Activated naive CD8-positive, alpha-beta T cell (primary cell): ENCODE data around the gene NFKBIL1.
"Not testable (repeated sequence)": the region's sequence is repeated elsewhere in the genome, so short reads cannot be mapped to it uniquely, and the experiment has no call there.

ENCODE experiments used
- H3K27ac Mint-ChIP-seq: one replicate; pipeline ENCODE4 v1.8.0; 2021; ENCODE audit warnings: mixed read lengths
- H3K27me3 Mint-ChIP-seq: one replicate; pipeline ENCODE4 v1.8.0; 2021; ENCODE audit warnings: mixed read lengths
- H3K36me3 Mint-ChIP-seq: one replicate; pipeline ENCODE4 v1.8.0; 2021; ENCODE audit warnings: mixed read lengths
- H3K4me1 Mint-ChIP-seq: one replicate; pipeline ENCODE4 v1.8.0; 2021; ENCODE audit warnings: low read depth, mixed read lengths
- H3K4me3 Mint-ChIP-seq: one replicate; pipeline ENCODE4 v1.8.0; 2021; ENCODE audit warnings: mild to moderate bottlenecking, mixed read lengths
- H3K9me3 Mint-ChIP-seq: one replicate; pipeline ENCODE4 v1.8.0; 2021; ENCODE audit warnings: low read depth, mixed read lengths

Gene NFKBIL1

GRCh38 chr6:31544676-31545075 lies 2.7 kb upstream of the NFKBIL1 start:
- H3K36me3 Mint-ChIP-seq: peaks cover 10% of the 10 kb centered on the region
- H3K27me3 Mint-ChIP-seq: no peaks in the 10 kb centered on the region
- H3K4me1 Mint-ChIP-seq: peaks cover 40% of the 10 kb centered on the region
- no peaks in the 10 kb centered on the region for H3K9me3 Mint-ChIP-seq
- H3K4me3 Mint-ChIP-seq: peak overlapping the region; percentile 28
- no peak overlapping the region for H3K27ac Mint-ChIP-seq

DNA sequence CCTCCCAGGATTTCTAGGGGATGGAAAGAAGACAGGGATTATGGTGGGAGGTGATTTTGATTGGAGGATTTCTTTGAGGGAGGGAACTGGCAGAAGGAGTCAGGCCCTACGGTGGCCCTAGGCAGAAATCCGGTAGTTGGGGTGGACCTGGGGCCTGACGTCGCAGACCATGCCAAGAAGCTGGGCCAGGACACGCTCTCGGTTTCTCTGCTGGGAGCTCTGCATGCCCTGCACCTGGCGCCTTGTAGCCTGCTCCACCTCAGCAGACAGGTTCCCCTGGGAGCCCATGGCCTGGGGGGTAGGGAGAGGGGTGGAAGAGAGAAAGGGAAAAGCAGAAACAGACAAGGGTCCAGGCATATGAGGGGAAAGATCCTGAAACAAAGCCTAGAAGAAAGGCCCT lies 2.1 kb upstream of the NFKBIL1 start:
- H3K36me3 Mint-ChIP-seq: peaks cover 5% of the 10 kb centered on the region
- peaks cover 34% of the 10 kb centered on the region for H3K4me1 Mint-ChIP-seq
- no peak overlapping the region for H3K27ac Mint-ChIP-seq
- no peak overlapping the region for H3K4me3 Mint-ChIP-seq
- no peaks in the 10 kb centered on the region for H3K9me3 Mint-ChIP-seq
- H3K27me3 Mint-ChIP-seq: no peaks in the 10 kb centered on the region

DNA sequence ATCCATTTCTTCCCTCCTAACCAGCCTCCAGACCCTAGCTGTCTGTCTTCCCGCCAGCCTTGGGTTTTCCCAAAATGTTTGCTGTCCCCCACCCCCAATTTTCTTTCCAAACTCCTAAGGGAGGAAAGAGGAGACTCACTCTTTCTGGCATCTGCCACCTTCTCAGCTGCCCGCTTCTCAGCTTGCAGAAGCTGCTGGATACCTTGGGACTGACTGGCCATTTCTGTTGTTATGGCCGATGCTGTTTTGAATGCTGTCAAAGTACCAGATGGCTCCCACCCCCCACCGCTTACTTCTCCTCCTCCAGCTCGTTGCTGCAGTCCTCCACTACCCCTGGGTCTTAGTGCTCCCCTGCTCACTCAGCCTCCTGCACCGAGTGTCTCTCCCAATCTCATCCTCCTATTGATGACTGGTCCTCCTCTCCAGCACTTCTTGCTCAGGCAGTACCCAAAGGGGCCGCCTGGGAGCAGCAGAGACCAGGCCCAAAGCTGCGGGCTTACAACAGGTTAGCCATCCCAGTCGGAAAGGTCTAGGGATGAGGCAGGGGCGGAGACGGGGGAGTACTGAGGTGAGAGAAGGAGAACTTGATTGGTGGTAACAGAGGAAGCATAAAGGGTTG lies 960 bp upstream of the NFKBIL1 start, which contains the start of gene ATP6V1G2:
Gene ATP6V1G2, minus strand, starts transcription at position 270 of the 619 bp plus-strand sequence. Its CDS starts 49 bp downstream, at position 221.
- H3K27ac Mint-ChIP-seq: peak within 1 kb of the TSS; percentile 93
- peak within 1 kb of the TSS; percentile 89 for H3K4me3 Mint-ChIP-seq
- no peaks in the 10 kb centered on the region for H3K9me3 Mint-ChIP-seq
- no peaks in the 10 kb centered on the region for H3K27me3 Mint-ChIP-seq
- H3K36me3 Mint-ChIP-seq: peaks cover 2% of the 10 kb centered on the region
- H3K4me1 Mint-ChIP-seq: peaks cover 35% of the 10 kb centered on the region

DNA sequence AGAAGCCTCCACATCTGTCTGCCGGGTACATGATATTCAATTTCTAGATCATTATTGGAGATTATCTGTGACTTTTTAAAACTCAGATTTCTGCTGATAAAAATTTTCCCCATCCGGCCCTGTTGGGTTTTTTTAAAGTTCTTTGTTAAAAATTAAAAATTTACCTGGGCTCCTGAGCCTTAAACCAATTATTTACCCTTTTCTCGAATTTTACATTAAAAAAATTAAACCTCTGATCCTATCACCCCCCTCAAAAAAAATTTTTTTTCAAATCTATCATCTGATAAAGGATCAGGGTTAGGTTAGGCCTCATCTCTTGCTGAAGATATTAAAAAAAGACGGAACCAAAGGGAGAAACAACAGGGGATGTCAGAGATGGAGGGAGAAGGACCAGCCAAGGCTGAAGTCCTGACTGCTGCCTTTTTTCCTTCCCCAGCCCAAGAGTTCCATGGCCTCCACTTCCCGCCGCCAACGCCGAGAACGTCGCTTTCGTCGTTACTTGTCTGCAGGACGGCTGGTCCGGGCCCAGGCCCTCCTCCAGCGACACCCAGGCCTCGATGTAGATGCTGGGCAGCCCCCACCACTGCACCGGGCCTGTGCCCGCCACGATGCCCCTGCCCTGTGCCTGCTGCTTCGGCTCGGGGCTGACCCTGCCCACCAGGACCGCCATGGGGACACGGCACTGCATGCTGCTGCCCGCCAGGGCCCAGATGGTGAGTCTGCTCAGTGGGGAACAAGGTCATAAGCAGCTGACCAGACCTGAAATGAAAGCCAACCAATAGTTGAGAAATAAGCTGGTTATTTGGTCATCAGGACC lies 527 bp downstream of the NFKBIL1 start:
- peaks cover 34% of the 10 kb centered on the region for H3K4me1 Mint-ChIP-seq
- peak overlapping the region; percentile 93 for H3K27ac Mint-ChIP-seq

GRCh38 chr6:31548544-31548873 lies 1.1 kb downstream of the NFKBIL1 start:
- peaks cover 2% of the 10 kb centered on the region for H3K36me3 Mint-ChIP-seq
- H3K9me3 Mint-ChIP-seq: no peaks in the 10 kb centered on the region
- H3K27ac Mint-ChIP-seq: peak overlapping the region; percentile 54
- H3K4me3 Mint-ChIP-seq: peak overlapping the region; percentile 31
- H3K4me1 Mint-ChIP-seq: peaks cover 29% of the 10 kb centered on the region
- H3K27me3 Mint-ChIP-seq: no peaks in the 10 kb centered on the region

More for the DNA sequence above, 527 bp downstream of the NFKBIL1 start:
- no peaks in the 10 kb centered on the region for H3K27me3 Mint-ChIP-seq
- peaks cover 2% of the 10 kb centered on the region for H3K36me3 Mint-ChIP-seq
- no peaks in the 10 kb centered on the region for H3K9me3 Mint-ChIP-seq
- H3K4me3 Mint-ChIP-seq: peak overlapping the region; percentile 89

GRCh38 chr6:31551371-31551770 lies 4.0 kb downstream of the NFKBIL1 start:
- peak overlapping the region; percentile 52 for H3K4me3 Mint-ChIP-seq
- H3K36me3 Mint-ChIP-seq, H3K9me3 Mint-ChIP-seq, H3K27me3 Mint-ChIP-seq: not testable (repeated sequence)
- H3K4me1 Mint-ChIP-seq: peaks cover 43% of the 10 kb centered on the region
- peak overlapping the region; percentile 83 for H3K27ac Mint-ChIP-seq

GRCh38 chr6:31556307-31556706 lies 8.9 kb downstream of the NFKBIL1 start:
- H3K4me3 Mint-ChIP-seq: no peak overlapping the region
- H3K27ac Mint-ChIP-seq: peak overlapping the region; percentile 72
- H3K9me3 Mint-ChIP-seq: no peaks in the 10 kb centered on the region
- H3K4me1 Mint-ChIP-seq: peaks cover 63% of the 10 kb centered on the region
- H3K27me3 Mint-ChIP-seq: no peaks in the 10 kb centered on the region
- peaks cover 8% of the 10 kb centered on the region for H3K36me3 Mint-ChIP-seq

- peak overlapping the region; percentile 63 for H3K4me3 Mint-ChIP-seq
- H3K4me1 Mint-ChIP-seq: peaks cover 72% of the 10 kb centered on the region
- H3K9me3 Mint-ChIP-seq: no peaks in the 10 kb centered on the region
- peaks cover 14% of the 10 kb centered on the region for H3K36me3 Mint-ChIP-seq
- H3K27me3 Mint-ChIP-seq: no peaks in the 10 kb centered on the region
- H3K27ac Mint-ChIP-seq: peak overlapping the region; percentile 97
These were observed 10.3 kb downstream of the NFKBIL1 start for GRCh38 chr6:31557443-31558317.

GRCh38 chr6:31558318-31558625 lies 10.9 kb downstream of the NFKBIL1 start:
- H3K27ac Mint-ChIP-seq: peak overlapping the region; percentile 97
- peaks cover 16% of the 10 kb centered on the region for H3K36me3 Mint-ChIP-seq
- H3K4me1 Mint-ChIP-seq: peaks cover 78% of the 10 kb centered on the region
- H3K27me3 Mint-ChIP-seq: no peaks in the 10 kb centered on the region
- peak overlapping the region; percentile 80 for H3K4me3 Mint-ChIP-seq
- H3K9me3 Mint-ChIP-seq: no peaks in the 10 kb centered on the region

DNA sequence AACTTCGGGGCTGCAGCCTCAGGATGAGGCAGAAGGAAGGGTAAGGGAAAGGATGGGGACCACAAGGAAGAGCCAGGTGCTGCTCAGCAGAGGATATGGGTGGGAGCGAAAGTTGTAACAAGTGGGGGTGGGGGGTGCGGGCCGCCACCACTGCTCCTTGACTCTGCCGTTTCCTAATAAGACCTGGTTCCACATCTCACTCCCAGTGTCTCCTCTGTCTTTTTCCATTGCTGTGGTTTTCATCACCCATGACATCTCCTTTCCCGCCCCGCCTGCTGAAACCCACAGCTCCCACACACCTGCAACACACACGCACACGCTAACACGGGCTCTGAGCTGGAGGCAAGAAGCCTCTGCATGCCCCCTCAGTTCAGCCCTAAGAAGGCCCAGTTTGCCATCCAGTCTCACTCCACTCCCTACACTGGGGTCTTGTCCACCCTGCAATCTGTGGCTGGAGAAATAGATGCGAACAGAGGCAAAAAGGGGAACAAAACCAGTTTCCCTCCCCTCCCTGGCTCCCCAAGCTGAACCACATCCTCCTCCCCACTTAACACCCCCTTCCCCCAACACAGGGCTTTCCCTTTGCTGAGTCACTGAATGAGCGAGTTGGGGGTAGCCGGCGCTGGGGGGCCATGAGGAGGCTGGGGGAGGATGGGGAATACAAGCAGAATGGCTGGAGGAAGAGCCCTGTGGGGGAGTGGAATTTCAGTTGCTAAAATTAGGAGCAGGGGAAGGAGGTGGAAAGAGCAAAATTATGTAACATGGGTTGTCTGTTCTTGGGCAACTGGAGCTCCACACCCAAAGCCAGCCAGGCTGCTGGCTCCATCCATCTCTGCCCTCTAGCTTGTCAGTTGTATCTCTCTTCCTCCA lies 11.5 kb downstream of the NFKBIL1 start:
- peak overlapping the region; percentile 97 for H3K27ac Mint-ChIP-seq
- no peaks in the 10 kb centered on the region for H3K27me3 Mint-ChIP-seq
- H3K4me3 Mint-ChIP-seq: peak overlapping the region; percentile 80
- peaks cover 84% of the 10 kb centered on the region for H3K4me1 Mint-ChIP-seq
- H3K36me3 Mint-ChIP-seq: peaks cover 19% of the 10 kb centered on the region
- no peaks in the 10 kb centered on the region for H3K9me3 Mint-ChIP-seq

GRCh38 chr6:31559606-31559957 lies 12.2 kb downstream of the NFKBIL1 start:
- Mint-ChIP-seq H3K4me1 (peaks cover 83% of the 10 kb centered on the region), H3K4me3 (peak overlapping the region; percentile 80), H3K36me3 (peaks cover 20% of the 10 kb centered on the region), H3K27me3 (no peaks in the 10 kb centered on the region), H3K27ac (peak overlapping the region; percentile 97), H3K9me3 (no peaks in the 10 kb centered on the region)

DNA sequence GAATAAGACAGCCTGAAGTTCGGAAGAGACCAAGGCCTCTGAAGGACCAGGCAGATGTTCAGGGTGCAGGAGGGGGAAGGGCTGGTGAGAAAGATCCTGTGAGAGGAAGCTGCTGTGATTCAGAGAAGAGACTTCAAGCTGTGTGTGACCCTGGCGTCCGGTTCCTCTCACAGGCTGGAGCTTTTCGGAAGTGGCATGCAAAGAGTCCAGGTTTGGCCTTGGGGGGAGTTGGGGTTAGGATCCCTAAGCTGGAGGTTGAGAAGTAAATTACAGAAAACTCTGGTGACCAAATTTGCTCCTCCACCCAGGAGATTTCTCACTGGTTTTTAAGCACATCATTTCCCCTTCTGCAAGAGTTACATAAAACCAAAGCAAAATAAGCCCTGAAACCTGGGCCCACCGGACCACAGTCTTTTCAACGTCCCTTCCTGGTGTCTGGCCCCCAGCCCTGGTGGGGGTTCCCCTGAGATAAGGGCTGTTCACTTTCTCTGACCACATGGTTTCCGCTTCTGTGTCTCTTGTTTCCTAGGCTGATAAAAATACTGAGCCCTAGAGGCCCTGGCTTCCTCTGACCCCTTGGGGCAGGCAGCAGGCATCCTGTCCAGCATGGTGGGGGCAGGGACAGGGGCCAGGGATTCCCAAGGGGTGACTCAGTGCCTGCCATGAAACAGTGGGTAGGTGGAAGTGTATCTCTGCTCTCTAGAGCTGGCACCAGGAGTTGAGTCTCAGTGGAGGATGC lies 12.7 kb downstream of the NFKBIL1 start:
- Mint-ChIP-seq H3K27ac (peak overlapping the region; percentile 97), H3K27me3 (no peaks in the 10 kb centered on the region), H3K4me1 (peaks cover 84% of the 10 kb centered on the region), H3K4me3 (peak overlapping the region; percentile 80), H3K36me3 (peaks cover 23% of the 10 kb centered on the region), H3K9me3 (no peaks in the 10 kb centered on the region)

GRCh38 chr6:31560697-31561058 lies 13.3 kb downstream of the NFKBIL1 start:
- Mint-ChIP-seq H3K27me3 (no peaks in the 10 kb centered on the region), H3K9me3 (no peaks in the 10 kb centered on the region), H3K27ac (peak overlapping the region; percentile 97), H3K4me1 (peaks cover 89% of the 10 kb centered on the region), H3K36me3 (peaks cover 23% of the 10 kb centered on the region), H3K4me3 (peak overlapping the region; percentile 80)
